Peyer's patch (tissue), 4 donors: ENCODE measurements around the gene ZNF273. TPM values are rescaled to one million over a fixed set of nuclear protein-coding genes. Genes with fewer than 3 reads are reported as not detected.
"Not testable (repeated sequence)": the region's sequence is repeated elsewhere in the genome, so short reads cannot be mapped to it uniquely, and the experiment has no call there.

Source experiments
- DNase-seq, 3 donors: peaks; one replicate each; pipeline ENCODE4 v3.0.0-alpha.2; 2017 to 2019
- H3K27ac ChIP-seq, 4 donors: fragments of 200-600 bp; sonication (generic); one replicate each; pipeline ENCODE4 v1.5.1; 2016 to 2019
- H3K27me3 ChIP-seq, 2 donors: fragments of 200-600 bp; sonication (generic); one replicate each; pipeline ENCODE4 v1.5.1; 2019
- H3K36me3 ChIP-seq, 3 donors: fragments of 200-600 bp; sonication (generic); one replicate each; pipeline ENCODE4 v1.5.1; 2016 to 2019
- H3K4me1 ChIP-seq, 4 donors: fragments of 200-600 bp; sonication (generic); one replicate each; pipeline ENCODE4 v1.5.1; 2016 to 2019
- H3K4me3 ChIP-seq, 4 donors: fragments of 200-600 bp; sonication (generic); 1 replicate in 3 of 4; 2 replicates in 1 of 4; pipeline ENCODE4 v1.5.1; 2016 to 2019; ENCODE audit warnings: mild to moderate bottlenecking in 1 of 4
- H3K9me3 ChIP-seq, 4 donors: fragments of 200-600 bp; sonication (generic); one replicate each; pipeline ENCODE4 v1.5.1; 2016 to 2019; ENCODE audit warnings: mild to moderate bottlenecking in 1 of 4
- POLR2A ChIP-seq, 2 donors: fragments of 450-650 bp; IDR thresholded peaks; one replicate each; pipeline ENCODE4 v1.5.1; 2017; ENCODE audit warnings: antibody characterized with exemption in 2 of 2, mild to moderate bottlenecking in 2 of 2, moderate library complexity in 2 of 2
- total RNA-seq, 4 donors: library from RNA; depleted of rRNA; stranded (reverse); fragments of >200 nt; gene quantifications; one replicate each; pipeline ENCODE4 v1.1.0, GENCODE V29; 2016
- TF ChIP-seq, protein P1 (sequence below), 6 experiments: fragments of 450-650 bp in 4 of 6; fragments of 200-600 bp in 2 of 6; sonication (generic) in 1 of 6; IDR thresholded peaks; one replicate each; pipeline ENCODE4 v1.5.1; 2017 to 2019; ENCODE audit warnings: antibody characterized with exemption in 6 of 6, mild to moderate bottlenecking in 3 of 6, moderate library complexity in 1 of 6

The ZNF273 gene
- 1 to 10 TPM; 1.6 to 9.1 (median 3.4) TPM for total RNA-seq

DNA sequence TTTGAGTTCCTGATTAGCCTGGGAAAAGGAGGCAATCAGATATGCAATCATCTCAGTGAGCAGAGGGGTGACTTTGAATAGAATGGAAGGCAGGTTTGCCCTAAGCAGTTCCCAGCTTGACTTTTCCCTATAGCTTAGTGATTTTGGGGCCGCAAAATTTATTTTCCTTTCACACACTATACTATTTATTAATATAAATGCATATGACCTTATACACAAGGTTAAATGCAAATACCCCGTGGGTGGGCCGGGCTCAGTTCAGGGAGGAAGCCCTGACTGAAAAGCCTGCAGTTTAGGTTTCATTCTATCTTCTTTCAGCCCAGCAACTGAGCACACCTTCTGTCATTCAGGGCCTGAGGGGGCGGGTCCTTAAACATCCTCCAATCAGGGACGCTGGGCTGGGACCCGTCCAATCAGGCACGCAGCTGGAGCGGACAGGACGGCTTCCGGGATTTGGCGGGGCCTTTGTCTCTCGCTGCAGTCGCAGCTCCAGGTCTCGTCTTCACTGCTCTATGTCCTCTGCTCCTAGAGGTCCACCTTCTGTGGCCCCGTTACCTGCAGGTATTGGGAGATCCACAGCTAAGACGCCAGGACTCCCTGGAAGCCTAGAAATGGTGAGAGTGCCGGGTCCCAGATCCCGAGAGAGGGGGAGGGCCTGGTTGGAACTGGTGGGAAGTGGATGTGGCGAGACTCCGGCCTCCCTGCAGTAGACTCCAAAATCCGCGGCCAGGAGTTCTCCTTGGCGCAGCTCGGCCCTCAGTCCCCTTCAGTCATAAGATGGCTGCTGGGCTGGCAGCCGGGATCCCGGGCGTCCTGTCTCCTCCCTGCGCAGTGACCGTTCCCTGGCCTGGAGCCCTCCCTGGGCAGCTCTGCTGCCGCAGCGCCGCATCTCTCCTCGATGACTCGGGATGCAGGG is at the start of gene ZNF273:
ZNF273 (plus strand) TSS at position 468 of the 916 bp plus-strand sequence; CDS start at position 513, 45 bp downstream.
- Histone ChIP-seq H3K27me3 (no peaks in the 10 kb centered on the region), H3K4me1 (no peaks in the 10 kb centered on the region), H3K9me3 (no peaks in the 10 kb centered on the region), H3K36me3 (no peaks in the 10 kb centered on the region), H3K27ac (peak within 1 kb of the TSS in 3 of 4 donors; percentile 49 to 71 (median 70)), H3K4me3 (peak within 1 kb of the TSS; percentile 64 to 81 (median 73))
- DNase-seq, result peak; percentile 90 to 98 (median 96)
- peak; percentile 38 to 54 for TF ChIP-seq POLR2A (IDR thresholded peaks at IDR 0.05)
- TF ChIP-seq, protein P1, sequence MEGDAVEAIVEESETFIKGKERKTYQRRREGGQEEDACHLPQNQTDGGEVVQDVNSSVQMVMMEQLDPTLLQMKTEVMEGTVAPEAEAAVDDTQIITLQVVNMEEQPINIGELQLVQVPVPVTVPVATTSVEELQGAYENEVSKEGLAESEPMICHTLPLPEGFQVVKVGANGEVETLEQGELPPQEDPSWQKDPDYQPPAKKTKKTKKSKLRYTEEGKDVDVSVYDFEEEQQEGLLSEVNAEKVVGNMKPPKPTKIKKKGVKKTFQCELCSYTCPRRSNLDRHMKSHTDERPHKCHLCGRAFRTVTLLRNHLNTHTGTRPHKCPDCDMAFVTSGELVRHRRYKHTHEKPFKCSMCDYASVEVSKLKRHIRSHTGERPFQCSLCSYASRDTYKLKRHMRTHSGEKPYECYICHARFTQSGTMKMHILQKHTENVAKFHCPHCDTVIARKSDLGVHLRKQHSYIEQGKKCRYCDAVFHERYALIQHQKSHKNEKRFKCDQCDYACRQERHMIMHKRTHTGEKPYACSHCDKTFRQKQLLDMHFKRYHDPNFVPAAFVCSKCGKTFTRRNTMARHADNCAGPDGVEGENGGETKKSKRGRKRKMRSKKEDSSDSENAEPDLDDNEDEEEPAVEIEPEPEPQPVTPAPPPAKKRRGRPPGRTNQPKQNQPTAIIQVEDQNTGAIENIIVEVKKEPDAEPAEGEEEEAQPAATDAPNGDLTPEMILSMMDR (IDR thresholded peaks at IDR 0.05), result no peak

DNA sequence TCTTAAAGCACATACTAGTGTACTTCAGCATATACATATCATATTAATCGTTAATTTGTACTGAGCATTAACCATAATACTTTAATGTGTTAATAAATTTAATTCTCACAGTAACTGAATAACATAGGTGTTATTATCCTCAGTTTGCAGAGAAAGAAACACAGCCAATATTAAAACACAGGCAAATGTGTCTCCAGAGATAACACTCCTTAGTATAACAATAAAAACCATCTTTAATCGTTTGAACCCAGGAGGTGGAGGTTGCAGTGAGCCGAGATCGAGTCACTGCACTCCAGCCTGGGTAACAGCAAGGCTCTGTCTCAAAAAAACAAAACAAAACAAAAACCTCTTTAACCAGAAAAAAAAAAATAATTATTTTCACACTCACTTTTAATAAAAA is 49.4 kb upstream of the ZNF273 start:
- no peak for DNase-seq
- TF ChIP-seq, protein P1 (IDR thresholded peaks at IDR 0.05), result no peak
- TF ChIP-seq POLR2A (IDR thresholded peaks at IDR 0.05), result no peak
- H3K36me3 ChIP-seq, result no peaks in the 10 kb centered on the region
- no peaks in the 10 kb centered on the region for H3K9me3 ChIP-seq
- H3K27me3 ChIP-seq, result no peaks in the 10 kb centered on the region
- no peak overlapping the region for H3K4me3 ChIP-seq
- H3K4me1 ChIP-seq, result no peaks in the 10 kb centered on the region
- no peak overlapping the region for H3K27ac ChIP-seq

DNA sequence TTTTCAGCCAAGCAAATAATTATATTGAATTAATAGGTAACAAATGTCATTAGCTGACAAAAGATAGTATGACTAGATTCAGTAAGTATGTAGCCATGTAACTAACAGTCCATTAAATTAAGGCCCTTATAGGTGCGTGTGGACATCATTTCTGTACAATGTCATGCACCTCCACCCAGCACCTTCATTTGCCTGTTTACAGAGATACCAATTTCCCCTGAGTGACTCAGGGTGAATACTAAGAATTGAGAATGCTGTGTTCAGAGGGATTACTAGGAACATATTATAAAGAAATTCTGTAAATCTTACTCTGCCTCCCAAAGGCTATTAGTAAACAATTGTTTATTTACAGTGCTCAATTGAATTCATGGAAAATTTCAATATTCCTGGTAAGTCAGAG is 48.1 kb upstream of the ZNF273 start:
- H3K9me3 ChIP-seq, result no peaks in the 10 kb centered on the region
- H3K4me3 ChIP-seq, result no peak overlapping the region
- H3K36me3 ChIP-seq, result no peaks in the 10 kb centered on the region
- H3K27ac ChIP-seq, result no peak overlapping the region
- no peaks in the 10 kb centered on the region for H3K4me1 ChIP-seq
- no peaks in the 10 kb centered on the region for H3K27me3 ChIP-seq
- TF ChIP-seq, protein P1 (IDR thresholded peaks at IDR 0.05), result no peak
- TF ChIP-seq POLR2A (IDR thresholded peaks at IDR 0.05), result no peak
- no peak for DNase-seq

DNA sequence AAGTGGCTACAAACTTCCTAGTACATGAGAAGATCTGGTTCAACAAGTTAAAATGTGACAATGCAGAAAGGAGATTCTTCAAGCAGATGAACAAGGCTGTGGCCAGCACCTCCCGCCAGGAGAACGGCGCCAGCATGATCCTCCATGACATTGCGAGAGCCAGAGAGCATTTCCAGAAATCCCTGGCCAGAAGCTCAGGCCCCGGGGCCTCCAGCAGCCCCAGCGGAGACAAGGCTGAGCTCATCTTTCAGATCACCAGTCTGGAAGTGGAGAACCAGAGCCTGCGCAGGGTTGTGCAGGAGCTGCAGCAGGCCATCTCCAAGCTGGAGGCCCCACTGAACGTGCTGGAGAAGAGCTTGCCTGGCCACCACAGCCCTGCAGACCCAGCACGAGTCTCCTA is 40.1 kb upstream of the ZNF273 start:
- DNase-seq, result no peak

DNA sequence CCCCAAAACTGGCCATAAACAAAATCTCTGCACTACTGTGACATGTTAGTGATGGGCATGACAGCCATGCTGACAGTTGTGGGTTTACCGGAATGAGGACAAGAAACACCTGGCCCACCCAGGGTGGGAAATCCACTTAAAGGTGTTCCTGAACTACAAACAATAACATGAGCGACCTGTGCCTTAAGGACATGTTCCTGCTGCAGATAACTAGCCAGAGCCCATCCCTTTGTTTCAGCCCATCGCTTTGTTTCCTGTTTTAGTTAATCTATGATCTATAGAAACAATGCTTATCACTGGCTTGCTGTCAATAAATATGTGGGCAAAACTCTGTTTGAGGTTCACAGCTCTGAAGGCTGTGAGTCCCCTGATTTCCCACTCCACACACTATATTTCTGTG is 39.5 kb upstream of the ZNF273 start:
- not testable (repeated sequence) for H3K4me3 ChIP-seq, H3K27ac ChIP-seq, H3K36me3 ChIP-seq, H3K9me3 ChIP-seq, DNase-seq, H3K4me1 ChIP-seq, H3K27me3 ChIP-seq

More for the DNA sequence above, 40.1 kb upstream of the ZNF273 start:
- Histone ChIP-seq H3K4me1 (no peaks in the 10 kb centered on the region), H3K27ac (no peak overlapping the region), H3K4me3 (no peak overlapping the region), H3K27me3 (no peaks in the 10 kb centered on the region), H3K36me3 (no peaks in the 10 kb centered on the region), H3K9me3 (peaks cover 0 to 3% (median 0%) of the 10 kb centered on the region in 4 donors)
- no peak for TF ChIP-seq POLR2A (IDR thresholded peaks at IDR 0.05)
- TF ChIP-seq, protein P1 (IDR thresholded peaks at IDR 0.05), result no peak

DNA sequence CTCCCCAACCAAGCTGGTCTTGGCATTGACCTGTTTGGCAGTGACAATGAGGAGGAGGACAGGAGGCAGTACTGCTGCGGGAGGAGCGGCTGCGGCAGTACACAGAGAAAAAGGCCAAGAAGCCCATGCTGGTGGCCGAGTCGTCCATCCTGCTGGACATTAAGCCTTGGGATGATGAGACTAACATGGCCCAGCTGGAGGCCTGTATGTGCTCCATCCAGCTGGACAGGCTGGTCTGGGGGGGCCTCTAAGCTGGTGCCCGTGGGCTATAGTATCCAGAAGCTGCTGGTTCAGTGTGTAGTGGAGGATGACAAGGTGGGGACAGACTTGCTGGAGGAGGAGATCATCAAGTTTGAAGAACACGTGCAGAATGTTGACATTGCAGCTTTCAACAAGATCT is 39.1 kb upstream of the ZNF273 start:
- no peak for TF ChIP-seq POLR2A (IDR thresholded peaks at IDR 0.05)
- Histone ChIP-seq H3K36me3 (no peaks in the 10 kb centered on the region), H3K27me3 (no peaks in the 10 kb centered on the region), H3K9me3 (peaks cover 0 to 3% (median 0%) of the 10 kb centered on the region in 4 donors), H3K4me3 (no peak overlapping the region), H3K4me1 (no peaks in the 10 kb centered on the region), H3K27ac (no peak overlapping the region)
- DNase-seq, result no peak
